Measurements from ENCODE around the gene FAM13C.
A peak's percentile ranks its signal among the peaks of the same experiment; 100 is the strongest.
"Not testable (repeated sequence)": the region's sequence is repeated elsewhere in the genome, so short reads cannot be mapped to it uniquely, and the experiment has no call there.

Gene FAM13C

DNA sequence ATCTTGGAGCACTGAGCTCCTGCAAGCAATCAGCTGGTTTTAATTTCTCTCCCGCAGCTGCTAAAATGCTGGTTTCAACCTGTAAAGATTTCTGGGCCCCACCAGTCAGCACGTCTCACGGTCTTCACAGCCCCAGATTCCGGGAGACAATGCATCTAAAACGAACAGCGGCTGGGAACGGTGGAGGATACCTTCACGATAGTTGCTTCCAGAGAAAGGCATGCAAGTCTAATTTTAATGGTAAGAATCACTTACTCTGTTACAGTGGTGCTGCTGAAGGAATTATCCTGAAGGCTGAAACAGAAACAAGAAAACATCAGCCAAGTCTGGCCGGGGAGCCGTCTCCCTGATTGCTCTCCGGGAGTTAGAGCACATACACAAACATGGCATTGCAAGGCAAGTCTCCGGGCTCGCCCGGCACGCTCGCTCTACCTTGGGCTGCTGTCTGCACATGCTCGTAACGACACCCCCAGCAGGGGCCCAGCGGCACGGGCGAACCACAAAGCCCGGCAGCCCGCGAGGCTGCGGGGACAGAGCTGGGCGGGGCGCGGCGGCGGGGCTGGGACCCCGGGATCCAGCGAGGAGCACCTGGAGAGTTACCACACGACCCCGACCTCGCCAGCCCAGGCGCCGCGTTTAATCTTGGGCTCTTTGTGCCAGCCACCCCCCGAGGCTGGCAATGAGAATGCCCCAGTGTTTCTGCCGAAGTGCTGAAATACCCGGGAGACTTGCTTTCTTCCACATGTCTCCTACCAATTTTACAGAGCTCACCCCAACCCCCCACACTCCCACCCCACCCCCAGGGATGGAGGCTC lies at the start of gene FAM13C:
Gene FAM13C (minus strand): TSS at position 406 of the 815 bp plus-strand sequence. CDS start 89 bp downstream, at position 317.
- Histone ChIP-seq H3K27ac (peak within 1 kb of the TSS; percentile 4), H3K36me3 (replicated peaks) (no peaks in the 10 kb centered on the region), H3K4me3 (ENCODE audit: low read depth, low read length) (peak within 1 kb of the TSS; percentile 62), H3K27me3 (replicated peaks) (no peaks in the 10 kb centered on the region)
- DNase-seq: peak; percentile 46
- in situ Hi-C loops (cut with HindIII; ENCODE audit: low pct_ligation_motif_present, low sequenced_read_pairs): loop anchor here (25.0 kb wide), 1 partner anchor 100 kb away; no protein-coding TSS in a partner anchor
- TF ChIP-seq, protein P1, sequence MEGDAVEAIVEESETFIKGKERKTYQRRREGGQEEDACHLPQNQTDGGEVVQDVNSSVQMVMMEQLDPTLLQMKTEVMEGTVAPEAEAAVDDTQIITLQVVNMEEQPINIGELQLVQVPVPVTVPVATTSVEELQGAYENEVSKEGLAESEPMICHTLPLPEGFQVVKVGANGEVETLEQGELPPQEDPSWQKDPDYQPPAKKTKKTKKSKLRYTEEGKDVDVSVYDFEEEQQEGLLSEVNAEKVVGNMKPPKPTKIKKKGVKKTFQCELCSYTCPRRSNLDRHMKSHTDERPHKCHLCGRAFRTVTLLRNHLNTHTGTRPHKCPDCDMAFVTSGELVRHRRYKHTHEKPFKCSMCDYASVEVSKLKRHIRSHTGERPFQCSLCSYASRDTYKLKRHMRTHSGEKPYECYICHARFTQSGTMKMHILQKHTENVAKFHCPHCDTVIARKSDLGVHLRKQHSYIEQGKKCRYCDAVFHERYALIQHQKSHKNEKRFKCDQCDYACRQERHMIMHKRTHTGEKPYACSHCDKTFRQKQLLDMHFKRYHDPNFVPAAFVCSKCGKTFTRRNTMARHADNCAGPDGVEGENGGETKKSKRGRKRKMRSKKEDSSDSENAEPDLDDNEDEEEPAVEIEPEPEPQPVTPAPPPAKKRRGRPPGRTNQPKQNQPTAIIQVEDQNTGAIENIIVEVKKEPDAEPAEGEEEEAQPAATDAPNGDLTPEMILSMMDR (IDR thresholded peaks at IDR 0.05; ENCODE audit: low read depth, low read length, missing control alignments): no peak

- Histone ChIP-seq H3K4me3 (ENCODE audit: low read depth, low read length) (no peak overlapping the region), H3K27ac (no peak overlapping the region), H3K36me3 (replicated peaks) (no peaks in the 10 kb centered on the region), H3K27me3 (replicated peaks) (no peaks in the 10 kb centered on the region)
- DNase-seq: no peak
- TF ChIP-seq, protein P1 (IDR thresholded peaks at IDR 0.05; ENCODE audit: low read depth, low read length, missing control alignments): no peak
- in situ Hi-C loops (cut with HindIII; ENCODE audit: low pct_ligation_motif_present, low sequenced_read_pairs): no loop called here
Measured at GRCh38 chr10:59405235-59405634, 42.9 kb upstream of the FAM13C start.

- DNase-seq: no peak
- Histone ChIP-seq H3K27ac (no peak overlapping the region), H3K36me3 (replicated peaks) (no peaks in the 10 kb centered on the region), H3K4me3 (ENCODE audit: low read depth, low read length) (no peak overlapping the region), H3K27me3 (replicated peaks) (no peaks in the 10 kb centered on the region)
- in situ Hi-C loops (cut with HindIII; ENCODE audit: low pct_ligation_motif_present, low sequenced_read_pairs): no loop called here
- TF ChIP-seq, protein P1 (IDR thresholded peaks at IDR 0.05; ENCODE audit: low read depth, low read length, missing control alignments): no peak
Measured at GRCh38 chr10:59400214-59400613, 37.9 kb upstream of the FAM13C start.

DNA sequence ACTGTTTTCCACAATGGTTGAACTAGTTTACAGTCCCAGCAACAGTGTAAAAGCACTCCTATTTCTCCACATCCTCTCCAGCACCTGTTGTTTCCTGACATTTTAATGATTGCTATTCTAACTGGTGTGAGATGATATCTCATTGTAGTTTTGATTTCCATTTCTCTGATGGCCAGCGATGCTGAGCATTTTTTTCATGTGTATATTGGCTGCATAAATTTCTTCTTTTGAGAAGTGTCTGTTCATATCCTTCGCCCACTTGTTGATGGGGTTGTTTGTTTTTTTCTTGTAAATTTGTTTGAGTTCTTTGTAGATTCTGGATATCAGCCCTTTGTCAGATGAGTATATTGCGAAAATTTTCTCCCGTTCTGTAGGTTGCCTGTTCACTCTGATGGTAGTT lies 37.0 kb upstream of the FAM13C start:
- H3K27me3 ChIP-seq (replicated peaks); in situ Hi-C loops (cut with HindIII; ENCODE audit: low pct_ligation_motif_present, low sequenced_read_pairs); H3K4me3 ChIP-seq (ENCODE audit: low read depth, low read length); H3K36me3 ChIP-seq (replicated peaks); H3K27ac ChIP-seq; DNase-seq: not testable (repeated sequence)

DNA sequence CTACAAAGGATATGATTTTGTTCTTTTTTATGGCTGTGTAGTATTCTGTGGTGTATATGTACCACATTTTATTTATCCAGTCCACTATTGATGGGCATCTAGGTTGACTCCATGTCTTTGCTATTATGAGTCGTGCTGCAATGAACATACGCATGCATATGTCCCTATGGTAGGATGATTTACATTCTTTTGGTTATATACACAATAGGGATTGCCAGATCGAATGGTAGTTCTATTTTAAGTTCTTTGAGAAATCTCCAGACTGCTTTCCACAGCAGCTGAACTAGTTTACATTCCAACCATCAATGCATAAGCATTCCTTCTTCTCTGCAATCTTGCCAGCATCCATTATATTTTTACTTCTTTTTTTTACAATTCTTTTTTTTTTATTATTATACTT lies 35.6 kb upstream of the FAM13C start:
- H3K27me3 ChIP-seq (replicated peaks): no peaks in the 10 kb centered on the region
- no peak overlapping the region for H3K27ac ChIP-seq
- TF ChIP-seq, protein P1 (IDR thresholded peaks at IDR 0.05; ENCODE audit: low read depth, low read length, missing control alignments): no peak
- in situ Hi-C loops (cut with HindIII; ENCODE audit: low pct_ligation_motif_present, low sequenced_read_pairs): no loop called here
- no peak overlapping the region for H3K4me3 ChIP-seq (ENCODE audit: low read depth, low read length)
- no peaks in the 10 kb centered on the region for H3K36me3 ChIP-seq (replicated peaks)
- no peak for DNase-seq

DNA sequence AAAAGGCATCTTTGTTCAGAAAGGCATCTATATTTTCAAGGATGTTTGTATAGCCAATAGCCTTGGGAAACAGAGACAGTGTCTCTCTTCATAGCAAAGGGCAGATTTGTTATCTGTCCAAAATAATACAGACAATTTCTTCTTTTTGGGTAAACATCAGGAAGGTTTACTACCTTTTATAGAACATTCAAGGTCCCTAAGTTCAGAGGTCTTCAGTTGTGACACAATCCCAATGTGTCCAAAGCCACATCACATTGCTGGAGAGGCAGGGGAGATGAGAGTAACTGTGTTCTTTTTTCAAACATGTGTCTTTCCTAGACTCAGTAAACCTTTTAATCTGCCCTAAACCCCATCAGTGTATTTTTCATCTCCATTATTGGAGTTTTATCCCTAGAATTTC lies 33.6 kb upstream of the FAM13C start:
- H3K27me3 ChIP-seq (replicated peaks): no peaks in the 10 kb centered on the region
- TF ChIP-seq, protein P1 (IDR thresholded peaks at IDR 0.05; ENCODE audit: low read depth, low read length, missing control alignments): no peak
- no peak for DNase-seq
- H3K4me3 ChIP-seq (ENCODE audit: low read depth, low read length): no peak overlapping the region
- H3K36me3 ChIP-seq (replicated peaks): no peaks in the 10 kb centered on the region
- H3K27ac ChIP-seq: no peak overlapping the region
- in situ Hi-C loops (cut with HindIII; ENCODE audit: low pct_ligation_motif_present, low sequenced_read_pairs): no loop called here
